HG03565 (cell line): ENCODE measurements around the gene DDIT3.
A peak's percentile ranks its signal among the peaks of the same experiment; 100 is the strongest.

Experiments
- ATAC-seq: cut with Tn5 transposase; IDR thresholded peaks from one replicate; pipeline ENCODE4 v1.9.1; 2021; ENCODE audit warnings: mild to moderate bottlenecking, moderate library complexity; ENCODE audit not compliant: unreplicated experiment

Gene DDIT3

DNA sequence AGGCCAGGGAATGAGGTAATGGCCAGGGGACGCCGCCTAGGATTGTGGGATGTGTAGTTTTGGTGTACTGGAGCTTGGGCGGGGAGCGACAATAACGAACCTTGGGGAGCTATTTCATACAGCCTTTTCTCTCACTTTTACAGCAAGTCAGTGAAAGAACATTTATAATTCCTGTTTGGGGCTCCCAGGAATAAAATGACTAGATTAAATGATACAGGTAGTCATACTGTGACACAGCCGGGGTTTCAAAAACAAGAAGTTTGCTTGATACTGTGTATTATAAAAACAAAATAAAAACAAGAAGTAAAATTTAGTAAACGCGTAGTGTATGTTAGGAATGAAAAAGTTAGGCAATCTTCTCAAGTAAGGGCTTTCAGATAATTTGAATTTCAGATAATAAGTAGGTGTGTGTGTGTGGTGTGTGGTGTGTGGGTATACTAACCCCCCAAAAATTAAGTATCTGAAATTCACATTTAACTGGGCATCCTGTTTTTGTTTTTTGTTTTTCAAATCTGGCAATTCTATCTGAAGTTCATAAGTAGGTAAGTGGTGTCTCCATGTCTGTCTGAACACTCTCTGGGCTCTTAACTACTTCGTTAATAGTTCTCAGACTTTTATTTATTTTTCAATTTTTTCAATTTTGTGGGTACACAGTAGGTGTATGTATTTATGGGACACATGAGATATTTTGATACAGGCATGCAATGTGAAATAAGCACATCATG, 27.1 kb upstream of the DDIT3 start:
- no peak for ATAC-seq

DNA sequence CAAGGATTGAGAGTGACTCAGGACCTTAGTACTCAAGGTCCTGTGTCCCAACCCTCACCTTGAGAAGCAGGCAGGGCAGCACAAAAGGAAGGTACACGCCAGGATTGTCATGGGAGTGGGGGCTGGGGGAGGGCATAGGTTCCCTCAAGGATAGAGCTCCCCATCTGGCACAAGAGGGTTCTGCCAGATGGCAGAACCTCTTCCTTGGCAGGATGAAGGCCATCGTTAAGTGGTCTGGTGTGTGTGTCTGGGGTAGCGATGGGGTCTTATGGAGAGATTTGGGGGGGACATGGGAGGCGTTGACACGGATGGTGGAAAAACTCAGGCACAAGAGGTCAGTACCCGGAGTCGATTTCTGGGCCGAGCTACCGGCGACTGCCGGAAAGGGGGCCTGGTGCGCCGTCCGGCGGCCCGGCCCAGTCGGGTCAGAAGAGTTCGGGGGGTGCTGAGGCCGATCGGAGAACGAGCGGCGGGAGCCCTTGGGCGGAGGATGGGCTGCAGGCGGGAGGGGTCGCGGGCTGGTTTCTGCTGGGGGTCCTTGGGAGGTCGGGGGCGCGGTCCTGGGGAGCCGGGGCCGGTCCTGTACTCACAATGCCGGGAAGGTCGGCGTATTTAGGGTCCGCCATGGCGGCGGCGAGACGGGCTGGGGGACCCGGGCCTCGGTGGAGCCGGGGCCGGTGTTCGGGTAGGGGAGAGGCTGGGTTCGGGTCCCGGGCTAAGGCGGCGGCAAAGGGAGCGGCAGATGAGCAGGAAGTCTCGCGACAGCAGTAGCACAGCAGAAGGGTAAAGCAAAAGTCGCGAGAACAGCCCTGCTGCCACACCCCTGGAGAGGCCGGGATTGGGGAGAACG, 26.3 kb upstream of the DDIT3 start, which contains the start of gene DCTN2:
Gene DCTN2, minus strand, starts transcription at position 755 of the 850 bp plus-strand sequence. Its CDS starts 129 bp downstream, at position 626.
- ATAC-seq = peak; percentile 97

DNA sequence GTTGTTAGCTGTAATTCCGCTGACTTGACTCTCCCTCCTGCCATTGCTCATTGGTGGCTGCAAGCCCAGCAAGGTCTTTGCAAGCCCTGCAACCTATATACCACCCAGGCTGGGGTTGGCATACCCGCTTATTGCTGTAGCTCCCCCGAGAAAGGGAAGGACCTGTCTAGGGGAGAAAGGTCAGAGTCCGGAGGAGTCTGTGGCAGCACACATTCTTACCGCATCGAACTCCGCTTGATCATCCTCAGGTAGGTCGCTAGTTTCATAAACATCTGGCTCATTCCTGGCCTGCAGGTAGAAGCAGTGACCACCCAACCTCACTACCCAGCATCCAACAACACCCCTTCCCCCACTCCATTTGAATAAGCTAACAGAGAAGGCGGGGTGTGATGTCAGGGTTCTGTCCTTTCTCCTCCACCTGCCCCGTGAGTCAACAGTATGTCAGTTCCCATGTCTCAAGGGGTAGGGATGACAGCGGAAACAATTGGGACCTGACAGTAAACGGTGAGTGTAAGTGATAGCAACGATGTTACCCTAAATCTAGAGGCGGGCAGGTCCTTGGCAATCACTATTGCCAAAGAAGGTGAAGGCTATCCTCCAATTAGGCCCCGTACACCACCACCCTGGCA, 25.6 kb upstream of the DDIT3 start:
- no peak for ATAC-seq

DNA sequence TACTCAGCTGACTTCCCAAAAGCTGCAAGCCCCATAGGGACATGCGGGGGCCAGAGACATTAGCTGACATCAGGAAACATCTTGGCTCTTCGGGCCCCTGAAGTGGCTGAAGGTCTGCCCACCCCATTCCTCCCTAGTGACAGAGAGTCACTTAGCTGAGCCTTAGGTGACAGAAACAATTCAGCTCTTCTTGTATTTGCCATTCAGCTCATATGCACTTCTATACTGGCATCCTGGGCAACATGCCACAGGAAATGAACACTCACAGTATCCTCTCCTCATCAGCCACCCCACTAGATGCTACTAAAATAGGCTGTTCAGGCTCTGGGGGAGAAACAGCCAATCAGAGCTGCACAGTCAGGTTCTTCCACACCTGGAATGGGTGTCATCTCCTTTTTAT, 23.3 kb upstream of the DDIT3 start:
- ATAC-seq = no peak

DNA sequence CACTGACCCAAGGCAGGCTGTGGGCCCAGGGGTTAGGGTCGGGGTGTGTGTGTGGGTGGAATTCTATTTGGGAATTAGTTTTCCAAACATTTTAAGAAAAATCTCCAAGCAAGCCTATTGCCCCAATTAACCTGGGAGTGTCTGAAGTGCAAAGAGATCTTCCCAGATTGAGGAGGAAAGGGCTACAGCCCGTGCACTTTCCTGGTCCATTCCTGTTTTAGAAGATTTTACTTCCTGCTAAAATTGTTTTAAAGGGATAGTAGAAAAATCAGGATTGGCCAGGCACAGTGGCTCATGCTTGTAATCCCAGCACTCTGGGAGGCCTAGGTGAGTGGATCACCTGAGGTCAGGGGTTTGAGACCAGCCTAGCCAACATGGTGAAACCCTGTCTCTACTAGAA, 21.4 kb upstream of the DDIT3 start:
- ATAC-seq = no peak

DNA sequence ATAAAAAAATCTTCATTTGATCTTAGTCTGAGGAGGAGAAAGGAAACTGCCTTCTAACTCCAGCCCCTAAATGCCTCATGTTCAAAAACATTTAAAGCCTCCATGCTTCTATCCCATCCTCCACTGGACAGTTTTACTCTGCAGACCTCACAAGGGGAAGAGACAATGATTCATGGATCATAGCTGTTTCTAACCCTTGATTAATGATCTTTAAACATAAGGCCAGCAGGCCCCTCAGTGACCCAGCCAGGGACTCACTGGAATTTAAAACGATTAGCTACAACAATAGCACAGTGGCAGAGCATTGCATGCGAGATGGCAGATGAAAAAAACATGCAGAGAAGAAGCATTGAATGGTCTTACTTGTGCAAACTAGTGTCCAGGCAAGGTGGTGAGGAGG, 20.7 kb upstream of the DDIT3 start:
- no peak for ATAC-seq

DNA sequence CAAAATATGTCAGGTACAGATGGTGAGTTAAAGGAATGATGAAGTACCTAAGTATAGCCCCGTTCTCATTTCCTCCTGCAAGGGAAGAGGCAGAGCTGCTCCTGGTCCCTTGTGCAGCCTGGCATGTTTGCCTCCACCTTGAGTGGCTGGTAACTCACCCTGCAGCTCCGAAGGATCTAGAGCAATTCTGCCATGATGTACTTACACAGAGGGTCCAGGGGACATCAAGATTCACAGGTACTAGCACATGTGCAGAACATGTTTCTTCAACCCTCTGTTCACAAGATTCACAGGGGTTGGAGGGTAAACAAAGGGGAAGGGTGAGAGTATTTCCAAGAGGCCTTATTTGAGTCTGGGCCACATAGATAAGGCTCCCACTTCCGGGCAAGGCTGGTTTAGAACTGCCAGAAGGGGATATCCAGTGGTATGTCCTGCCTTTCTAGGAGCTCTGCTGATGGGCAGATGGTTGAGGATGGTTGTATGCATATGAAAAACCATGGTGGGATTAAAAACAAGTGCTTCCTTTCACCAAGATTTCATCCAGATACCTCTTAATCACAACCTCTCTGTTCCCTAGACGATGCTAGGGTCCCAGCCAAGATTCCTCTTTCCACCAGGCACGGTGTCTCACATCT, 18.9 kb upstream of the DDIT3 start:
- ATAC-seq = no peak

DNA sequence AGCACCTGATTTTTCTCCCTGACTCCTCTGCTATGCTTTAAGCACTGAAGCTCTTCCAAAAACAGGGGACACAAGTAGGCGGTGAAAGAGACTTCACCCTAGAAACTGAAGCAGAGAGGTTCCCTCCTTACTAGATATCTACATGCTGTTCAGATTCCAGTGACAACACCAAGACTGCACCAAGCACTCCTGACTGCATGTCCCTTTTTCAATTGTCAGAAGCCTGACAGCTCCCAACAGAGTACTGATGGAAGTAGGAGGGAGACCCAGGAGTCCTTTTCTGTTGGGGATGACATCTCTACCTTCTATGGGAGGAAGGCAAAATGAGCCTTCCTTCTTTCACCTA, 16.3 kb upstream of the DDIT3 start:
- no peak for ATAC-seq

DNA sequence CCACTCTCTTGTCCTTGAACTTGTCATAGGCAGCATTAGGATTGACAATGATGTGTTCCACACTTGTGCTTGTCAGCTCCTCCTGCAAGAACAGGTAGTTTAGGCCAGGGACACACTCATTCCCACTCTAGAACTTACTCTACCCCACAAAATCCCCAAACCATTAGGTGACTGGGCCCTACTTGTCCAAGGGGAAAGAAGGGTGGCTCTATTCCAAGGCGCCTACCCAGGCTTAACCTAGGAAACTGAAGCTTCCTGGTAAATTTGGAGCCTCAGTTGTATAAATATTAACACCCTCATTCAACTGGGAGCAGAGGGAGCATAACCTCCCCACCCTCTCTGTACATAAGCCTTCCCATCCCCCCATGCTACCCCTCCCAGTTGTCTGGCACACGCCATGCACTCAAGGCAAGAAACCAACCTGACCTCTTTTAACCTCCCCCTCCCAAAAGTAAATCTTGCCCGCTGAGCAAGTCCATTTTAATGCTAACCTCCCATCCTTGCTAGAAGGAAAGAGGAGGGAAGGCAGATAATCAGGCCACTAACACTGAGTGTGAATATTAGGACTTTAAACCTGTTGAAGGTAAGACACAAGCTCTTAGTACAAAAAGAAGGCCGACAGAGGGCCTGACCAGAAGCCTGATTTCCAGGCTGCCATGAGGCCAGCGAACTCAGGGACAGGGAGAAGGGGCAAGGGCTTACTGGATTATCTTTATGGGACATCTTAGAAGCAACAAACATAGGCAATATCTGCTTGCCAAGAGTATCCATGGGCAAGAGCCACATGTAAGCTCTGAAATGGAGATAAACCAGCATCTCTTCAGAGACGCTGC, 15.7 kb upstream of the DDIT3 start:
- ATAC-seq = no peak

DNA sequence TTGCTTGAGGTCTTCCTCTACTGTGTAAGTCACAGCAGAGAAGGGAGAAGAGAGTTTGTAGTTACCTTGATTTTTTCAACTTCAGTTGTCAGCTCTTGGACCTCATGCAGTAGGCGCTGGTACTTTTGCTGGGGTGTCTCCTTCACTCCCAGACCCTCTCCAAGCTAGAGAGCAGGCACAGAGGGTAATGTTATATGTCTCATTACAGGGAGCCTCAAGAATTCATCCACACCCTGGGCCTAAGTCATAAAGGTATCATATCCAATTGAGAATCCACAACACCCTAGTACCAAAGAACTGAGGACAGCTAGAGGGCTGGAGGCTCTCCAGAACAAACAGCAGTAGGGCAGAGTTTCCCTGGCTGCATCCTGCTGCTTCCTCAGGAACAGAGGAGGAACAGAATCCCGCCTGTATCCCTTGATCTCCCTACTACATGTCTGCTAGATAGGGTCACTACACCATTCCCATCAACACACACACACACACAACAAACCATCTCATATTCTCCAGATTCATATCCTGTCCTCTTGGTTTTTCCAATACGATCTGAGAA, 14.8 kb upstream of the DDIT3 start:
- no peak for ATAC-seq

DNA sequence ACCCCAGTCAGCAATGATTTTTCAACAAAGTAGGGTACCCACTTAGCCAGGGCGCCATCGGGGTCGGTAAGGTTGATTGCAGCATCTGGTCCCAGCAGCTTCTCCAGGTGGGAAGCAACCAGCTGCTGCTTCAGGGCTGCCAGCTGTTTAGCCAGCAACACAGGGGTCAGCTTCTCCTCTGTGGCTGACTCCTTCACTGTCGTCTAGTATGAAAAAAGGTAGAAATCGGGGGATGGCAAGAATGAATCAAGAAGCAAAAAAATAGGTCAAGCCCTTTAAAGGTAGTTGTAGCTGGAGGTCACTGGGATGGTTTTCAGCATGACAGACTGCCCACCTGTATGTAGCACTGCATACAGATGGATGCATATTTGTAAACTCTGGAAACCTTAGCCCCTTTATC, 13.9 kb upstream of the DDIT3 start:
- no peak for ATAC-seq

DNA sequence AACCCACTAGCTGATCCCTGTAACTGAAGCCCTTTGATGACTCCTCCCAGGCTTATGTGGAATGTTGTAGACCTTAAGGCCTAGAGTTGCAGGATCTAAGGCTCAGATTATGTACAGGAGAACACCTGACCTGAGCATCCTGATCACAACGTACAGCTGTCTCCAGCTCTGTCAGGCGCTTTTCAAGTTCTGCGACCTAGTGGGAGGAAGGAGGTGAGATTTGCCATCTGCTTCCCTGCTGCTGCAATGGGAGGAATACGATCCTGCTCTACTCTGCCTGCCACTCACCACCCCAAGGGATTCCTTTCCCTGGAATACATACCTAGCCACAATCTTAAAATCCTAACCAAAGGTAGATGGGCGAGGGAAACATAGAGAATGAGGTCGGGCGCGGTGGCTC, 12.8 kb upstream of the DDIT3 start:
- no peak for ATAC-seq

DNA sequence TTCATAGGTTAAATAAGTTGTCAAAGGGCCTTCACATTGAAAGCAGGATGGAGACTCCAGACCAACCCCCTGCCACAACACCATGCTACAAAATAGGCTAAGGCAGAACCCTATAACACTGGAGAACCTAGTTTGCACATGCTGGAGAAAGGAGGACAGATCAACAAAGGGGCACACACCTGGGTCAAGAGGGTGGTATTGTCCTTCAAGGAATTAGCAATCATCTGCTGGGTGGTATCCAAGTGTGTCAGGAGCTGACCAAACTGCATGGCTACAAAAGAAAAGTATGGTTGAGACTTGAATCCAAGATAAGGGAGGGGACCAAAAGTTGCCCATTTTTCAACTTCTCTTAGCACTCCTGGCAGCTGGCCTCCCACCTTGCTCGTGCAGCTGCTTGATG, 11.5 kb upstream of the DDIT3 start:
- ATAC-seq = no peak

DNA sequence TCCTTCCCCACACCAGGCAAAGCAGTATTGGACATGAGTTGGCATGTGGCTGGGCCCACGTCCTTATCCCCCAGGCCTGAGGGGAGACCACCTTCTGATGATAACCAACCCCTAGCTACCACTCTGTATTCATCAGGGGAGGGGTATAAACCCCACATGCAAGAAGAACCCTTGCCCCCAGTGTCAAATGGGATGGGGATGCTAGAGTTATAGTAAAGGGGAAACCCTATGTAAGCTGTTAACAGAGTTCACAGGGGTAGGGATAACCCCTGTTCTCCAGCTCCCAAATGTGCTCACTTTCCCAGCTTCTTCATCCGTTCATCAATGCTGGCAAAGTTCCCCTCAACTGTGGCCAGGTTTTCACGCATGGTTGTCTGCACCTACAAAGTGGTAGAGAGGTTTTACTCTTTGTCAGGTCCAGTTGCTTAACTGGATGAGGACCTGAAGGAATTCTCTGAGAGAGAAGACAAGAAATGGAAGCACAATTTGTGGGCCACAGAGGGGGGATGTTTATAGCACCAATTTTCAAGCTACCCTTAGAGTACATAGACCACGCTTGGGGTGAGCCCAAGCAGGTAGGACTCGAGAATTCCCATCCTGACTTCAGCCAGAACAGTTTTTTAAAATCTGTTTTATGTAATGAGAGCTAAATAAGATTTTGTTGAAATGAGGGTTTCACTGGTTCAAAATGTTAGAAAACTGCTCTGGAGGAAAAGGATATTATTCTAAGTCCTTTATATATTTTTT, 10.3 kb upstream of the DDIT3 start:
- ATAC-seq = no peak

DNA sequence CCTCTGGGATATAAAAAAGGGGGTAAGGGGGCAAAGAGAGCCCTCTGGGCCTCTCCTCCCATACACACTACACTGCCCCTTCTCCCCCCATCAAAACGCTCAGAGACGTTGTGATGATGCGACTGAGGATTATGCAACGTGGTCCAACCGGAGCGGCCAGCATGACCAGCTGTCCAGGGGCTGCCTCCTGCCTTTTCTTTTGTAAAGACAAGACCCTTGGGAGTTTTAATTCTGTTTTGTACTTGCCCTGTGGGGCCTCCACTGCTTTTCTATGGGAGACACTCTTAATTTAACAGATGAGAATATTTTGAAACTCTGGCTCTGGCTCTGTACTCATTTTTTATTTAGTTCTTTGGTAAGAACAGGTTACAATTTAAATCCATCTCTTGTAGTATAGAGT, 9.5 kb upstream of the DDIT3 start:
- ATAC-seq = no peak

DNA sequence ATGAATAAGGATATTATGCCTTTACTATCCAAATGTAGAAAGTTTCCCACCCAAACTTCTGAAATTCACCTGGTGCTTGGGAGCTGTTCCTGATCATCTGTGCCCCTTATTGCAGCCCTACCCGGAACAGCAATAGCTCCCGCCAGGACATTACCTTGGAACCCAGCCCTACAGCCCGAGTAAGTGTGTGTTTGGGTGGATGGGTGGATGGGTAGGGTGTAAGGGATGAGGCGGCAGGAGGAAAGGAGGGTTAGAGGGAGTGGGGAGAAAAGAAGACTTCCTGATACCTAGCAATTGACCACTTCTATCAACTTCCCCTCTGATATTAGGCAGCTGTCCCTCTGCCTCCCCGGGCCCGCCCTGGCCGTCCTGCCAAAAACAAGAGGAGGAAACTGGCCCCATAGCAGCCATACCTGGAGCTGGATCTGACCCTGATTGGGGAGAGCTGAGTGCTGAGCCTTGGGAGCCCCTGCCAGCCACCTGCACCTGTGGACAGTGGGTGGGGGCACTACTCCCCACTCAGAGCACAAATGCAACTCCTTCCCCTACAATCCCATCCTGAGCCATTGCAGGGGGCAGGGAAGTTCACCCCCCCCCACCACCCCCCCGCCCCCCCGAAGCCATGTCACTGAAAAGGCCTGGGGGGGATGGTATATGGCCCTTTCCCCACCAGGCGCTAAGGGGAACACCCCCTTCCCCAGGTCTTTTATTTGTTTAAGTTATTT, 8.7 kb upstream of the DDIT3 start:
- ATAC-seq = no peak

DNA sequence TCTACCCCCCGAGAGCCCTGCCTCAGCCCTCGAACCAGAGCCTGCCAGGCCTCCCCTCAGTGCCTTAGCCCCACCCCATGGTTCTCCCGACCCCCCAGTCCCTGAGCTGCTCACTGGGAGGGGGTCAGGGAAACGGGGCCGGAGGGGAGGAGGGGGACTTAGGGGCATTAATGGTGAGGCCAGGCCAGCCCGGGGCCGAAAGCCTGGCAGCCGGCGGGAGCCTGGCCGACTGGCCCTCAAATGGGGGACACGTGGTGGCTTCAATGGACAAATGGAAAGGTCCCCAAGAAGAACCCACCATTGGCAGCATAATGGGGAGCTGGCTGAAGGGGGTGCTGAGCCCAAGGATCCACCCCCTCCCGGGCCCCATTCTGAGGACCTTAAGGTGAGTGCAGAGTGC, 7.9 kb upstream of the DDIT3 start:
- ATAC-seq = no peak

DNA sequence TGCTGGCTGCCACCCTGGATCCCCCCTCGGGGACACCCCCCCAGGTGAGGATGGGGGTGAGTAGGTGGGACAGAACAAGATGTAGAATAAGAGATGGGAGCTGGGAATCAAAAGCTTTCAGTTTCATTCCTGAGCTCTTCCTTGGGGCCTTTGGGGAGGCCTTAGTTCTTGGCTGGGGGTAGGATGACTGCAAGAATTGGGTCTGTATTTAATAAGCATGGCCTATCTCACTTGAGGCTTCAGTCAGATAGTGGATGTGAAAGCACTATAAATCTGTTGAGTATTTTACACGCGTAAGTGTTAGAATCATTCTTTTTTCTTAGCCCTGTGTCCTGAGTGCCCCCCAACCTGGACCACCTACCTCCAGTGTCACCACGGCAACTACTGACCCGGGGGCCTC, 6.9 kb upstream of the DDIT3 start:
- no peak for ATAC-seq
